Caco-2 (cell line): ENCODE results near the gene TMEM121B. TPM values are rescaled to one million over a fixed set of nuclear protein-coding genes. Genes with fewer than 3 reads are reported as not detected.

ENCODE experiments used
- BruUV-seq: library from RNA; stranded (reverse); fragments of 400-500 nt; replicated peaks from 2 replicates; lab custom pipeline; 2021; lab: Mats Ljungman, UMichigan
- CTCF ChIA-PET: fragments of 300-600 bp; sonication (Branson Sonifier 250); formaldehyde crosslinking; loops from one replicate; lab custom pipeline; 2022; ENCODE audit warnings: antibody characterized with exemption; lab: Charles Lee
- POLR2A ChIA-PET: fragments of 300-600 bp; sonication (Branson Sonifier 250); formaldehyde crosslinking; loops from one replicate; lab custom pipeline; 2022; ENCODE audit warnings: antibody characterized with exemption; lab: Charles Lee
- DNase-seq, 2 experiments: peaks; one replicate each; pipeline versions ENCODE4 v3.0.0 to v3.0.0-alpha.2; 2020 to 2022
- H3K27me3 ChIP-seq: replicated peaks from 2 replicates; pipeline ENCODE4 v1.6.0; 2011; ENCODE audit warnings: low read length; ENCODE audit not compliant: control insufficient read depth, insufficient read depth
- H3K36me3 ChIP-seq: 2 replicates; pipeline ENCODE4 v1.5.1; 2011; ENCODE audit warnings: low read length; ENCODE audit not compliant: control insufficient read depth, insufficient read depth
- H3K4me1 ChIP-seq: fragments of 250-450 bp; sonication (Bioruptor Pico); 2 replicates; pipeline ENCODE4 v1.5.1; 2020; ENCODE audit warnings: mild to moderate bottlenecking
- H3K4me3 ChIP-seq: 2 replicates; pipeline ENCODE4 v1.5.1; 2011; ENCODE audit warnings: low read depth, mild to moderate bottlenecking, control low read depth, low read length
- H3K9me3 ChIP-seq: fragments of 250-450 bp; sonication (Bioruptor Pico); 2 replicates; pipeline ENCODE4 v1.5.1; 2020; ENCODE audit warnings: mild to moderate bottlenecking, moderate library complexity
- H3K27ac Mint-ChIP-seq: one replicate; pipeline ENCODE4 v1.8.0; 2022; ENCODE audit warnings: mixed read lengths; ENCODE audit not compliant: unreplicated experiment
- H3K27me3 Mint-ChIP-seq: one replicate; pipeline ENCODE4 v1.8.0; 2022; ENCODE audit warnings: mixed read lengths; ENCODE audit not compliant: insufficient read depth, unreplicated experiment
- H3K36me3 Mint-ChIP-seq: one replicate; pipeline ENCODE4 v1.8.0; 2022; ENCODE audit warnings: mild to moderate bottlenecking, mixed read lengths; ENCODE audit not compliant: insufficient read depth, unreplicated experiment
- H3K4me1 Mint-ChIP-seq: one replicate; pipeline ENCODE4 v1.8.0; 2022; ENCODE audit warnings: low read depth, mixed read lengths; ENCODE audit not compliant: unreplicated experiment
- H3K4me3 Mint-ChIP-seq: one replicate; pipeline ENCODE4 v1.8.0; 2022; ENCODE audit warnings: mild to moderate bottlenecking, moderate library complexity, mixed read lengths; ENCODE audit not compliant: unreplicated experiment
- H3K9me3 Mint-ChIP-seq: one replicate; pipeline ENCODE4 v1.8.0; 2022; ENCODE audit warnings: mixed read lengths; ENCODE audit not compliant: unreplicated experiment
- CTCF ChIP-seq, 2 experiments: fragments of 200-600 bp in 1 of 2; IDR thresholded peaks; 1 replicate in 1 of 2; 2 replicates in 1 of 2; pipeline versions ENCODE4 v1.5.1 to v1.8.0; 2011 to 2022; ENCODE audit warnings: antibody characterized with exemption in 1 of 2, control low read depth in 1 of 2, inconsistent platforms in 1 of 2, low read depth in 1 of 2, low read length in 1 of 2, mild to moderate bottlenecking in 1 of 2, moderate library complexity in 1 of 2; ENCODE audit not compliant: insufficient read depth in 1 of 2, severe bottlenecking in 1 of 2, unreplicated experiment in 1 of 2
- intact Hi-C: fragments of 100-400 bp; cut with micrococcal nuclease; formaldehyde crosslinking; loops from one replicate; pipeline ENCODE4 v1.10.0; 2022; ENCODE audit not compliant: unreplicated experiment
- total RNA-seq: library from RNA; stranded (reverse); gene quantifications from 2 replicates; pipeline ENCODE4 v1.2.3, GENCODE V29; 2022

TMEM121B gene
- total RNA-seq, 1 experiment from 2014 or later: 0.82 TPM

- Mint-ChIP-seq H3K27ac (no peak overlapping the region), H3K9me3 (no peaks in the 10 kb centered on the region), H3K4me1 (no peaks in the 10 kb centered on the region), H3K36me3 (peaks cover 11% of the 10 kb centered on the region), H3K4me3 (no peak overlapping the region), H3K27me3 (no peaks in the 10 kb centered on the region)
- no peaks in the 10 kb centered on the region for H3K9me3 ChIP-seq
- H3K27me3 ChIP-seq: no peaks in the 10 kb centered on the region
- CTCF ChIA-PET: no interaction called here
- no peak for TF ChIP-seq CTCF (IDR thresholded peaks at IDR 0.05; ENCODE audit: insufficient read depth in 1 of 2, low read depth in 1 of 2, low read length in 1 of 2, severe bottlenecking in 1 of 2, unreplicated experiment in 1 of 2)
- H3K36me3 ChIP-seq: no peaks in the 10 kb centered on the region; the same call in 1 of the 2 replicates
- DNase-seq: no peak
- no peak overlapping the region for H3K4me3 ChIP-seq
- no peaks in the 10 kb centered on the region for H3K4me1 ChIP-seq
- no TSS peak for BruUV-seq
- POLR2A ChIA-PET: no interaction called here
- intact Hi-C loops: no loop called here
These were observed 18.9 kb downstream of the TMEM121B start for GRCh38 chr22:17102297-17102667.

GRCh38 chr22:17101475-17102296 lies 19.5 kb downstream of the TMEM121B start:
- H3K27me3 Mint-ChIP-seq: no peaks in the 10 kb centered on the region
- BruUV-seq: no TSS peak
- no peak for TF ChIP-seq CTCF (IDR thresholded peaks at IDR 0.05; ENCODE audit: insufficient read depth in 1 of 2, low read depth in 1 of 2, low read length in 1 of 2, severe bottlenecking in 1 of 2, unreplicated experiment in 1 of 2)
- Histone ChIP-seq H3K4me1 (no peaks in the 10 kb centered on the region), H3K9me3 (no peaks in the 10 kb centered on the region), H3K4me3 (no peak overlapping the region), H3K27me3 (no peaks in the 10 kb centered on the region), H3K36me3 (no peaks in the 10 kb centered on the region; the same call in 1 of the 2 replicates)
- ChIA-PET CTCF (no interaction called here), POLR2A (no interaction called here)
- H3K27ac Mint-ChIP-seq: no peak overlapping the region
- intact Hi-C loops: no loop called here
- H3K4me3 Mint-ChIP-seq: no peak overlapping the region
- peaks cover 10% of the 10 kb centered on the region for H3K36me3 Mint-ChIP-seq
- no peaks in the 10 kb centered on the region for H3K9me3 Mint-ChIP-seq
- no peaks in the 10 kb centered on the region for H3K4me1 Mint-ChIP-seq
- no peak for DNase-seq

- Mint-ChIP-seq H3K9me3 (no peaks in the 10 kb centered on the region), H3K27ac (no peak overlapping the region)
- intact Hi-C loops: no loop called here
These were observed 20.5 kb downstream of the TMEM121B start for GRCh38 chr22:17100621-17101020.

More at GRCh38 chr22:17100621-17101020, 20.5 kb downstream of the TMEM121B start:
- ChIA-PET CTCF (no interaction called here), POLR2A (no interaction called here)
- no peak overlapping the region for H3K4me3 ChIP-seq
- no peaks in the 10 kb centered on the region for H3K27me3 Mint-ChIP-seq
- no TSS peak for BruUV-seq
- no peaks in the 10 kb centered on the region for H3K4me1 ChIP-seq
- TF ChIP-seq CTCF (IDR thresholded peaks at IDR 0.05; ENCODE audit: insufficient read depth in 1 of 2, low read depth in 1 of 2, low read length in 1 of 2, severe bottlenecking in 1 of 2, unreplicated experiment in 1 of 2): no peak
- DNase-seq: no peak
- H3K36me3 ChIP-seq: no peaks in the 10 kb centered on the region; the same call in 1 of the 2 replicates
- no peaks in the 10 kb centered on the region for H3K9me3 ChIP-seq
- no peaks in the 10 kb centered on the region for H3K27me3 ChIP-seq
- H3K4me1 Mint-ChIP-seq: no peaks in the 10 kb centered on the region
- peaks cover 10% of the 10 kb centered on the region for H3K36me3 Mint-ChIP-seq
- H3K4me3 Mint-ChIP-seq: no peak overlapping the region
